Measurements from ENCODE around the gene ADCY2.

Gene ADCY2

DNA sequence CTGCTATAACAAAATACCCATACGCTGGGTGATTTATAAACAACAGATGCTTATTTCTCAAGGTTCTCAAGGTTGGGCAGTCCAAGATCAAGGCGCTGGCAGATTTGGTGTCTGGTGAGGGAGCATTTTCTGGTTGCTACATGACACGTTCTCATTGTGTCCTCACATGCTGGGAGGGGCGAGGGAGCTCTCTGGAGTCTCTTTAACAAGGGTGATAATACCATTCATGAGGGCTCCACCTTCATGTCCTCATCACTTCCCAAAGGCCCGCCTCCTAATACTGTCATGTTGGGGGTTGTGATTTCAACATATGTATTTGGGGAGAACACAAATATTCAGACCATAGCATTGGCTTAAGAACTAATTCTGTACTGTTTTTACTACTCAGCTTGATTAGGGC lies 450.4 kb downstream of the ADCY2 start:
- no peak for TF ChIP-seq BACH2 (CRISPR knock-in tag; IDR thresholded peaks at IDR 0.05; ENCODE audit: borderline replicate concordance)
- TF ChIP-seq TOX (CRISPR knock-in tag; IDR thresholded peaks at IDR 0.05; ENCODE audit: borderline replicate concordance) = no peak
- TF ChIP-seq ESRRG (CRISPR knock-in tag; IDR thresholded peaks at IDR 0.05) = no peak
- no peak for TF ChIP-seq GLIS3 (CRISPR knock-in tag; IDR thresholded peaks at IDR 0.05)
- no peak for TF ChIP-seq ZFP3 (CRISPR knock-in tag; IDR thresholded peaks at IDR 0.05)
- TF ChIP-seq PPARA (CRISPR knock-in tag; IDR thresholded peaks at IDR 0.05; ENCODE audit: borderline replicate concordance) = no peak
- no peak for ATAC-seq

DNA sequence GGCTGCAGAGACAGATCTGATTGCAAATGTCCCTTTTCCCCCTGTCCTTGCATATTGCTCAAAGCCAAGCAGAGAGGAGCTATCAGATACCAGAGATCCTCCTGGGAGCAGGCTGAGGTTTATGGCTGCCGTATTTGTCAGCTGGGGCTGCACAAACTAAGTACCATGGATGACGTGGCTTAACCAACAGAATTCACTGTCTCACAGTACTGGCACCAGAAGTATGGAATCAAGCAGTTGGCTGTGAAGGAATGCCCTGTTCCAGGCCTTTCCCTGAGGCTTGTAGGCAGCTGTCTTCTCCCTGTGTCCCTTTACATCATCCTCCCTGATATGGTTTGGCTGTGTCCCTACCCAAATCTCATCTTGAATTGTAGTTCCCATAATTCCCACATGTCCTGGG lies 452.4 kb downstream of the ADCY2 start:
- TF ChIP-seq ZNF8 (CRISPR knock-in tag; IDR thresholded peaks at IDR 0.05) (no peak), GLIS3 (CRISPR knock-in tag; IDR thresholded peaks at IDR 0.05) (no peak), ESRRG (CRISPR knock-in tag; IDR thresholded peaks at IDR 0.05) (no peak)
- TF ChIP-seq, protein P1, sequence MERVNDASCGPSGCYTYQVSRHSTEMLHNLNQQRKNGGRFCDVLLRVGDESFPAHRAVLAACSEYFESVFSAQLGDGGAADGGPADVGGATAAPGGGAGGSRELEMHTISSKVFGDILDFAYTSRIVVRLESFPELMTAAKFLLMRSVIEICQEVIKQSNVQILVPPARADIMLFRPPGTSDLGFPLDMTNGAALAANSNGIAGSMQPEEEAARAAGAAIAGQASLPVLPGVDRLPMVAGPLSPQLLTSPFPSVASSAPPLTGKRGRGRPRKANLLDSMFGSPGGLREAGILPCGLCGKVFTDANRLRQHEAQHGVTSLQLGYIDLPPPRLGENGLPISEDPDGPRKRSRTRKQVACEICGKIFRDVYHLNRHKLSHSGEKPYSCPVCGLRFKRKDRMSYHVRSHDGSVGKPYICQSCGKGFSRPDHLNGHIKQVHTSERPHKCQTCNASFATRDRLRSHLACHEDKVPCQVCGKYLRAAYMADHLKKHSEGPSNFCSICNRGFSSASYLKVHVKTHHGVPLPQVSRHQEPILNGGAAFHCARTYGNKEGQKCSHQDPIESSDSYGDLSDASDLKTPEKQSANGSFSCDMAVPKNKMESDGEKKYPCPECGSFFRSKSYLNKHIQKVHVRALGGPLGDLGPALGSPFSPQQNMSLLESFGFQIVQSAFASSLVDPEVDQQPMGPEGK (CRISPR knock-in tag; IDR thresholded peaks at IDR 0.05; ENCODE audit: borderline replicate concordance) = no peak
- no peak for ATAC-seq

DNA sequence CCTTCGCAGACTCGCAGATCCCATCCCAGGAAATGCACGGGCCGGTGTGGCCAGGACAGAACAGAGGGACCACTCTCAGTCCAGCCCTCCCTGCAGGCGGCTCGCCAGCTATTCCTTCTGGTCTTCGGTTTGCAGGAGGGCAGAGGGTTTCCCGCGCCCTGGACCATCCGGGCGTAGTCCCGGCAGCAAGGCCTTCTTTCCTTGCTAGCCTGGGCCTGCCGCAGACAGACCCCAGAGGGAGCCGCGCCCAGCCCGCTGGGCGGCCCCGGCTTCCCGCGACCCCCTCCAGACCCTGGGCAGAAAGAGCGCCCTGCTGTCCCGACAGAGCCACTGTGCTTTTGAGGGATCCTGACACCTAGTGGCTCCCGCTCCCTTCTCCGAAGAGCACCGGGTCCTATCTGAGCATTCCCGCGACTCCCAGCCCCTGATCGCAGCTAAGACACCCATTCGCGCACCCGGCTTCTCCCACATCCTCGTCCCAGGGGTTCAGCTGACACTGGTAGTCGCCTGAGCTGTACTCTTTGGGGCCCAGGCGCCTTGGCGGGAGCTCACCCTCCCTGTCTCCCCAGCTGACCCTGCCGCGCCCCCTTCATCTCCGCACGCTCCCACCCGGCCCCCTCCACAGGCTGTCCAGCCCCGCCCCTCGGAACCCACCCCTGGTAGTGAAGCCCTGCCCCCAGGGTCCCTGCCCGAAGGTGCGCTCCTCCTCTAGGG lies 453.9 kb downstream of the ADCY2 start:
- no peak for TF ChIP-seq OSR1 (CRISPR knock-in tag; IDR thresholded peaks at IDR 0.05)
- TF ChIP-seq, protein P2, sequence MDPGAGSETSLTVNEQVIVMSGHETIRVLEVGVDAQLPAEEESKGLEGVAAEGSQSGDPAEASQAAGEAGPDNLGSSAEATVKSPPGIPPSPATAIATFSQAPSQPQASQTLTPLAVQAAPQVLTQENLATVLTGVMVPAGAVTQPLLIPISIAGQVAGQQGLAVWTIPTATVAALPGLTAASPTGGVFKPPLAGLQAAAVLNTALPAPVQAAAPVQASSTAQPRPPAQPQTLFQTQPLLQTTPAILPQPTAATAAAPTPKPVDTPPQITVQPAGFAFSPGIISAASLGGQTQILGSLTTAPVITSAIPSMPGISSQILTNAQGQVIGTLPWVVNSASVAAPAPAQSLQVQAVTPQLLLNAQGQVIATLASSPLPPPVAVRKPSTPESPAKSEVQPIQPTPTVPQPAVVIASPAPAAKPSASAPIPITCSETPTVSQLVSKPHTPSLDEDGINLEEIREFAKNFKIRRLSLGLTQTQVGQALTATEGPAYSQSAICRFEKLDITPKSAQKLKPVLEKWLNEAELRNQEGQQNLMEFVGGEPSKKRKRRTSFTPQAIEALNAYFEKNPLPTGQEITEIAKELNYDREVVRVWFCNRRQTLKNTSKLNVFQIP (CRISPR knock-in tag; IDR thresholded peaks at IDR 0.05; ENCODE audit: borderline replicate concordance, low read depth) = no peak
- TF ChIP-seq ZNF565 (CRISPR knock-in tag; conservative IDR thresholded peaks at IDR 0.05; ENCODE audit: low read depth) = no peak
- TF ChIP-seq ZNF70 (CRISPR knock-in tag; IDR thresholded peaks at IDR 0.05) = no peak
- TF ChIP-seq TOX (CRISPR knock-in tag; IDR thresholded peaks at IDR 0.05; ENCODE audit: borderline replicate concordance) = no peak
- TF ChIP-seq, protein P3, sequence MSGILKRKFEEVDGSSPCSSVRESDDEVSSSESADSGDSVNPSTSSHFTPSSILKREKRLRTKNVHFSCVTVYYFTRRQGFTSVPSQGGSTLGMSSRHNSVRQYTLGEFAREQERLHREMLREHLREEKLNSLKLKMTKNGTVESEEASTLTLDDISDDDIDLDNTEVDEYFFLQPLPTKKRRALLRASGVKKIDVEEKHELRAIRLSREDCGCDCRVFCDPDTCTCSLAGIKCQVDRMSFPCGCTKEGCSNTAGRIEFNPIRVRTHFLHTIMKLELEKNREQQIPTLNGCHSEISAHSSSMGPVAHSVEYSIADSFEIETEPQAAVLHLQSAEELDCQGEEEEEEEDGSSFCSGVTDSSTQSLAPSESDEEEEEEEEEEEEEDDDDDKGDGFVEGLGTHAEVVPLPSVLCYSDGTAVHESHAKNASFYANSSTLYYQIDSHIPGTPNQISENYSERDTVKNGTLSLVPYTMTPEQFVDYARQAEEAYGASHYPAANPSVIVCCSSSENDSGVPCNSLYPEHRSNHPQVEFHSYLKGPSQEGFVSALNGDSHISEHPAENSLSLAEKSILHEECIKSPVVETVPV (CRISPR knock-in tag; IDR thresholded peaks at IDR 0.05) = no peak
- no peak for TF ChIP-seq ZFP30 (CRISPR knock-in tag; IDR thresholded peaks at IDR 0.05)
- ATAC-seq = peak; percentile 64

DNA sequence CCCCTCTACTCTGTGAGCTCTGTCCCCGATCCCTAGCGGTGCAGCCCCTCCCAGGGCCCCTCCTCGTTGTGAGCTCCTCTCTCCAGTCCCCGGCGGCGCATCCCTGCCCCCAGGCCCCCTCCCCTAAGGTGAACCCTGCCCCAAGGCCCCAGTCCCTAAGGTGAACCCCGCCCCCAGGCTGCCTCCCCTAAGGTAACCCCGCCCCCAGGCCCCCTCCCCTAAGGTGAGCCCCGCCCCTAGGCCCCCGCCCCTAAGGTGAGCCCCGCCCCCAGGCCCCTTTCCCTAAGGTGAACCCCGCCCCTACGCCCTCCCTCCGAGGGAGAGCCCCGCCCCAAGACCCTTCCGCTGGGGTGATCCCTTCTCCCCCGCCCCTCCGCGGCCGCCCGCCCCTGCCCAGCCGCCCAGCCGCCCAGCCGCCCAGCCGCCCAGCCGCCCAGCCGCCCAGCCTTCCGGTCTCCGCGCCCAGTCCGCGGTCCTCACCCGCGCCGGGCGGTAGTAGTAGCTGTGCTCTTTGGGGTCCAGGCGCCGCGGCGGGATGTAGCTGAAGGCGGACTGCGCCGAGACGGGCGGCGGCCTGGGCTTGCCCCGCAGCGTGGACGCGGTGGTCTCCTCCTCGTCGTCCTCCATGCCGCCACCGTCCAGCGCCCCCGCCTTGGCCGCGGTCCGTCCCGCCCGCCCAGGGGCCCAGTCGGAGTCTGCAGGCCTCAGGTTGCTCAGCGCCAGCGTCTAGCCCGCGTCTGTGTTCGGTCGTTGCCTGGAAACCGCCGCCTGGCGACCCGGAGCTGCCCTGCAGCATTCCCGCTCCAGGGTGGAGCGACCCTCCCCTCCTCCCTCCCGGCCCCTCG lies 454.7 kb downstream of the ADCY2 start, which contains the start of gene CFAP90:
TSS of gene CFAP90 (minus strand) at position 739 of the 845 bp plus-strand sequence. CDS start at position 627, 112 bp downstream.
- TF ChIP-seq GLIS3 (CRISPR knock-in tag; IDR thresholded peaks at IDR 0.05) = no peak
- TF ChIP-seq, protein P4, sequence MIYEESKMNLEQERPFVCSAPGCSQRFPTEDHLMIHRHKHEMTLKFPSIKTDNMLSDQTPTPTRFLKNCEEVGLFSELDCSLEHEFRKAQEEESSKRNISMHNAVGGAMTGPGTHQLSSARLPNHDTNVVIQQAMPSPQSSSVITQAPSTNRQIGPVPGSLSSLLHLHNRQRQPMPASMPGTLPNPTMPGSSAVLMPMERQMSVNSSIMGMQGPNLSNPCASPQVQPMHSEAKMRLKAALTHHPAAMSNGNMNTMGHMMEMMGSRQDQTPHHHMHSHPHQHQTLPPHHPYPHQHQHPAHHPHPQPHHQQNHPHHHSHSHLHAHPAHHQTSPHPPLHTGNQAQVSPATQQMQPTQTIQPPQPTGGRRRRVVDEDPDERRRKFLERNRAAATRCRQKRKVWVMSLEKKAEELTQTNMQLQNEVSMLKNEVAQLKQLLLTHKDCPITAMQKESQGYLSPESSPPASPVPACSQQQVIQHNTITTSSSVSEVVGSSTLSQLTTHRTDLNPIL (CRISPR knock-in tag; IDR thresholded peaks at IDR 0.05; ENCODE audit: low read depth) = no peak
- no peak for TF ChIP-seq BACH2 (CRISPR knock-in tag; IDR thresholded peaks at IDR 0.05; ENCODE audit: borderline replicate concordance)
- TF ChIP-seq, protein P5, sequence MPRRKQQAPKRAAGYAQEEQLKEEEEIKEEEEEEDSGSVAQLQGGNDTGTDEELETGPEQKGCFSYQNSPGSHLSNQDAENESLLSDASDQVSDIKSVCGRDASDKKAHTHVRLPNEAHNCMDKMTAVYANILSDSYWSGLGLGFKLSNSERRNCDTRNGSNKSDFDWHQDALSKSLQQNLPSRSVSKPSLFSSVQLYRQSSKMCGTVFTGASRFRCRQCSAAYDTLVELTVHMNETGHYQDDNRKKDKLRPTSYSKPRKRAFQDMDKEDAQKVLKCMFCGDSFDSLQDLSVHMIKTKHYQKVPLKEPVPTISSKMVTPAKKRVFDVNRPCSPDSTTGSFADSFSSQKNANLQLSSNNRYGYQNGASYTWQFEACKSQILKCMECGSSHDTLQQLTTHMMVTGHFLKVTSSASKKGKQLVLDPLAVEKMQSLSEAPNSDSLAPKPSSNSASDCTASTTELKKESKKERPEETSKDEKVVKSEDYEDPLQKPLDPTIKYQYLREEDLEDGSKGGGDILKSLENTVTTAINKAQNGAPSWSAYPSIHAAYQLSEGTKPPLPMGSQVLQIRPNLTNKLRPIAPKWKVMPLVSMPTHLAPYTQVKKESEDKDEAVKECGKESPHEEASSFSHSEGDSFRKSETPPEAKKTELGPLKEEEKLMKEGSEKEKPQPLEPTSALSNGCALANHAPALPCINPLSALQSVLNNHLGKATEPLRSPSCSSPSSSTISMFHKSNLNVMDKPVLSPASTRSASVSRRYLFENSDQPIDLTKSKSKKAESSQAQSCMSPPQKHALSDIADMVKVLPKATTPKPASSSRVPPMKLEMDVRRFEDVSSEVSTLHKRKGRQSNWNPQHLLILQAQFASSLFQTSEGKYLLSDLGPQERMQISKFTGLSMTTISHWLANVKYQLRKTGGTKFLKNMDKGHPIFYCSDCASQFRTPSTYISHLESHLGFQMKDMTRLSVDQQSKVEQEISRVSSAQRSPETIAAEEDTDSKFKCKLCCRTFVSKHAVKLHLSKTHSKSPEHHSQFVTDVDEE (CRISPR knock-in tag; IDR thresholded peaks at IDR 0.05) = no peak
- TF ChIP-seq, protein P1 (CRISPR knock-in tag; IDR thresholded peaks at IDR 0.05; ENCODE audit: borderline replicate concordance) = no peak
- TF ChIP-seq ZNF565 (CRISPR knock-in tag; conservative IDR thresholded peaks at IDR 0.05; ENCODE audit: low read depth) = no peak
- peak; percentile 86 for ATAC-seq

All from SK-N-SH treated with all-trans-retinoic acid at 6 μM for 48 hours (cell line).